HG03575 (cell line): Measurements from ENCODE around the gene ETS1.
"Not testable (repeated sequence)": the region's sequence is repeated elsewhere in the genome, so short reads cannot be mapped to it uniquely, and the experiment has no call there.

Experiments used
- ATAC-seq: cut with Tn5 transposase; IDR thresholded peaks from one replicate; pipeline ENCODE4 v1.9.1; 2021; ENCODE audit not compliant: unreplicated experiment, insufficient number of reproducible peaks, low FRiP score; ENCODE audit errors: extremely low read depth

ETS1 gene

GRCh38 chr11:128462922-128463321 is 124.4 kb downstream of the ETS1 start:
- no peak for ATAC-seq

GRCh38 chr11:128462189-128462588 is 125.2 kb downstream of the ETS1 start:
- ATAC-seq, result no peak

GRCh38 chr11:128458321-128458720 is 129.0 kb downstream of the ETS1 start:
- ATAC-seq, result no peak

- no peak for ATAC-seq
Measured at GRCh38 chr11:128457874-128458273, 129.5 kb downstream of the ETS1 start.

GRCh38 chr11:128456566-128457268 is 130.6 kb downstream of the ETS1 start:
- no peak for ATAC-seq

GRCh38 chr11:128455766-128456165 is 131.6 kb downstream of the ETS1 start:
- ATAC-seq, result no peak

GRCh38 chr11:128453444-128454336 is 133.7 kb downstream of the ETS1 start:
- ATAC-seq, result no peak

- ATAC-seq, result no peak
Measured at GRCh38 chr11:128451652-128452470, 135.5 kb downstream of the ETS1 start.

- no peak for ATAC-seq
Measured at GRCh38 chr11:128450882-128451651, 136.3 kb downstream of the ETS1 start.

GRCh38 chr11:128450425-128450824 is 136.9 kb downstream of the ETS1 start:
- not testable (repeated sequence) for ATAC-seq

- no peak for ATAC-seq
Measured at GRCh38 chr11:128448981-128449713, 138.2 kb downstream of the ETS1 start.

GRCh38 chr11:128448200-128448886 is 139.0 kb downstream of the ETS1 start:
- ATAC-seq, result no peak

- ATAC-seq, result no peak
Measured at GRCh38 chr11:128447233-128447632, 140.1 kb downstream of the ETS1 start.

- ATAC-seq, result not testable (repeated sequence)
Measured at GRCh38 chr11:128445921-128446320, 141.4 kb downstream of the ETS1 start.

- no peak for ATAC-seq
Measured at GRCh38 chr11:128437136-128437535, 150.2 kb downstream of the ETS1 start.

GRCh38 chr11:128434818-128435217 is 152.5 kb downstream of the ETS1 start:
- ATAC-seq, result no peak

- ATAC-seq, result no peak
Measured at GRCh38 chr11:128434411-128434810, 152.9 kb downstream of the ETS1 start.

- ATAC-seq, result no peak
Measured at GRCh38 chr11:128432926-128433325, 154.4 kb downstream of the ETS1 start.
